HuH-7 (cell line): ENCODE measurements around the gene ANKRD62.
"Not testable (repeated sequence)": the region's sequence is repeated elsewhere in the genome, so short reads cannot be mapped to it uniquely, and the experiment has no call there.

Experiments used
- DNase-seq: peaks from one replicate; pipeline ENCODE4 v3.0.0; 2011; ENCODE audit warnings: low spot score

ANKRD62 gene

GRCh38 chr18:12099160-12099559 lies 5.5 kb downstream of the ANKRD62 start:
- no peak for DNase-seq

GRCh38 chr18:12101266-12101665 lies 7.6 kb downstream of the ANKRD62 start:
- no peak for DNase-seq

GRCh38 chr18:12102136-12102842 lies 8.6 kb downstream of the ANKRD62 start:
- DNase-seq: no peak

DNA sequence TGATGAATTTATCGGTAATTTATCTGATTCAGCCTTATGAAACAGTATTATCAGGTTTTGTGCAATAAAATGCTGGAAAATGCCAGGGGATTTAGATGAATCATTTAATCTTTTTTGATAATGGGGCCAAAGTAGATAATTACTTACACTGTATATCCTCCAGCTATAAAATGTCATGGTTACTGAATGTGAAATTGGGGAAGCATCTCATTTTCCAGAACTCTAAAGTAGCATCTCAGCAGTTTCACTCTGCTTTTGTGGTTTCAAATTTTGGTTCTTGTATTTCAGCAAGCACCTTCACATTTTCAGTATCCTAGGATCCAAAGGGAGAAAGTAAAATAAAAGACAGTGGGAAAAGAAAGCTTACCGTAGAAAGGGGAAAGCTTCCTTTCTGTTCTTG lies 12.8 kb downstream of the ANKRD62 start:
- DNase-seq: no peak

GRCh38 chr18:12109836-12110235 lies 16.2 kb downstream of the ANKRD62 start:
- DNase-seq: no peak

DNA sequence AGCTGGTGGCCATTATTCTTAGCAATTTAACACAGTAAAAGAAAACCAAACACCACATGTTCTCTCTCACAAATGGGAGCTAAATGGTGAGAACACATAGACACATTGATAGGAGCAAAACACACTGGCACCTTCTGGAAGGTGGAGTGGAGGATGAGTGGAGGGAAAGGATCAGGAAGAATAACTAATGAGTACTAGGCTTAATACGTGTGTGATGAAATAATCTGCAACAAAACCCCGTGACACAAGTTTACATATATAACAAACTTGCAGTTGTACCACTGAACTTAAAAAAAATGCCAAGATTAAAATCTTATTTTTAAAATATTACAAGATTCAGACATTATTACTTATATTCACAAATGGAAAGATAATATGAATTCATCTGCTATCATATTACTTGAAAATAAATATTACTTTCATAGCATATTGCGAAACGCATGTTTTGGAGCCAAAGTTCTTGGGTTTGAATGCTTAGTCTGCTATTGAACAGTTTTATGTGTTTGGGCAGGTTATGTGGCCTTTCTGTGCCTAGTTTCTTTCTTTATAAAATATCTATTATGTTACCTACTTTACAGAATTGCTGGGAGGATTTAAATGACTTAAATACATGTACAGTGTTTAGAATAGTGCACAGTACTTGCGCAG lies 20.5 kb downstream of the ANKRD62 start:
- DNase-seq: no peak

DNA sequence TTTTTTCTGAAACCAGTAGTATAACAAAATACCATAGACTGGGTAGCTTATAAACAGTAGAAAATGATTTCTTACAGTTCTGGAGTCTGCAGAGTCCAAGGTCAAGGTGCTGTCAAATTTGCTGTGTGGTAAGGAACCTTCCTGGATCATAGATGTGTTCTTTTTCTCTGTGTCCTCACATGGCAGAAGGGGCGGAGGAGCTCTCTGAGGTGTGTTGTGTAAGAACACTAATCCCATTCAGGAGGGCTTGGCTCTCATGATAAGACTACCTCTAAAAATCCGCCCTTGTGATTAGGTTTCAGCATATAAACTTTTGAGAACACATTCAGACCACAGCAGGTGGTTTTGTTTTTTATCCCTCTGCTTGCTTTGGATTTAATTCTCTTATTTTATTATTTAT lies 25.7 kb downstream of the ANKRD62 start:
- no peak for DNase-seq

DNA sequence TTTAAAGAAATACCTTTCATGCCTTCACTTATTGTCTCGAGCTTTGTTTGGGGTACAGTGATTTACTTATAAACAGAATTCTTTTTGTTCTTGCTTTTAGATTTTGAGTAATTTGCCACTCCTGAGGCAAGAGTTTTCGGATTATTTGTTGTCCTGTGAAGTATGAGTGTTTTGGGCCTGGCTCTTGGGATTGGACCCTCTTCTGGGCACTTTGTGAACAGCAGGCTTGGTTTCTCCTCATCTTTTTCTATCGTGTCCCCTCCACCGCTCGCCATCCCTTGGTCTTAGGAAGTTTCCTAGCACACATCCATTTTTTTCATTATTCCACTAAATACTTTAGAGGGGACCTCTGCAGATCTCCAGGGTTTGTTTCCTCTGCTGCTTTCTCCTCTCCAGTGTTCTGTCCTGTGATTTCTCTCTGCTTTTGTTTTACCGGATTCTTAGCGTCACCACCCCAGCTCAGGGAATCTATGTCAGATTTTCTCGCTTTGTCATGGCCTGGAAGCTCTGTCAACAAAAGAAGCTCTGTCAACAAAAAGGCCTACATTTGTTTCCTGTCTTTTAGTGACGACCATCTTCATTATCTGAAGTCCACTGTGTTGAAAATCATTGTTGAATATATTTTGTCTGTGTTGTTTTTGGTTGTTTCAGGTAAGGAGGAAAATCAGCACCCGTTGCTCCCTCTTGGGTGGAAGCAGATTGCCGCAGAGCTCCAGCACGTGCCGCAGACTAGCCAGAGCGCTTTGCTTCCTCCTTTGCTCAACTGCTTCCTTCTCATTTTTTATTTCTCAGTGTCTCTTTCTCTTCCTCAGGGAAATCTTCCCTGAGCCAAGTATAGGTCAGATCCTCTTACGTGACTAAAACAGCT lies 27.8 kb downstream of the ANKRD62 start:
- no peak for DNase-seq

- not testable (repeated sequence) for DNase-seq
Measured at GRCh38 chr18:12122043-12122389, 28.4 kb downstream of the ANKRD62 start.

DNA sequence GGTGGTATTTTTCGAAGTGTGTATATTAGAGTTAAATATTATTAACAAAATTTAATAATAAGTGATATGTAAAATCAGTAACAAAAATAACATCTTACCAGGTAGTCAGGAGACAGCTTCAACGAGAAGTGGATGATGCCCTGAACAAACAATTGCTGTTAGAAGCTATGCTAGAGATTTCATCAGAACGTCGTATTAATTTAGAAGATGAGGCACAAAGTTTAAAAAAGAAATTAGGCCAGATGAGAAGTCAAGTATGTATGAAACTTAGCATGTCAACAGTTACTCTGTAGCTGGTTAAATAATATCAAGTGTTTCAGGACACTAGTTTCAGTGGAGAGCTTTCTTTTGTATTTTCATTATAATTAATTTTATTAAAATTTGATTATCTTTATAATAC lies 34.0 kb downstream of the ANKRD62 start:
- DNase-seq: not testable (repeated sequence)

DNA sequence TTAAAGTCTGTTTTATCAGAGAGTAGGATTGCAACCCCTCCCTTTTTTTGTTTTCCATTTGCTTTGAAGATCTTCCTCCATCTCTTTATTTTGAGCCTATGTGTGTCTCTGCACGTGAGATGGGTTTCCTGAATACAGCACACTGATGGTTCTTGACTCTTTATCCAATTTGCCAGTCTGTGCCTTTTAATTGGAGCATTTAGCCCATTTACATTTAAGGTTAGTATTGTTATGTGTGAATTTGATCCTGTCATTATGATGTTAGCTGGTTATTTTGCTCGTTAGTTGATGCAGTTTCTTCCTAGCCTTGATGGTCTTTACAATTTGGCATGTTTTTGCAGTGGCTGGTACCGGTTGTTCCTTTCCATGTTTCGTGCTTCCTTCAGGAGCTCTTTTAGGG lies 45.2 kb downstream of the ANKRD62 start:
- not testable (repeated sequence) for DNase-seq

GRCh38 chr18:12140866-12141265 lies 47.2 kb downstream of the ANKRD62 start:
- DNase-seq: not testable (repeated sequence)

DNA sequence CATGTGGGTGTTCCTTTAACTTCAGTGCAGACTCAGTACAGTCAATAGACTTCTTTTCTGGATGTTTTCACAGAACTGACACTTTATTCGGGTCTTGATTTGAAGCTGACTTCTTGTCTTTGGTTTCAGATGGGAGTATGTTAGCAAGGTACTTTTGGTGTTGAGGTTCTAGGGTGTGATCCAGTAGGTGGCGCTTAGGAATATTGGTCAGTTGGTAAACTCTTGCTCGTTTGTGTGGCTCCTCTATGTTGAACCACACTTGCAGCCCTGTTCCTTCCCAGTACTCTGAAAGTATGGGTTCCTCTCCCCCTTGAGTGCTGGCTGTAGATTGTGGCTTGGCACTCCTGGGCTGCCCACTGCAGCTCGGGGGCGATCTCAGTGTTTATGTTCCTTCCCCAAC lies 48.1 kb downstream of the ANKRD62 start:
- not testable (repeated sequence) for DNase-seq

DNA sequence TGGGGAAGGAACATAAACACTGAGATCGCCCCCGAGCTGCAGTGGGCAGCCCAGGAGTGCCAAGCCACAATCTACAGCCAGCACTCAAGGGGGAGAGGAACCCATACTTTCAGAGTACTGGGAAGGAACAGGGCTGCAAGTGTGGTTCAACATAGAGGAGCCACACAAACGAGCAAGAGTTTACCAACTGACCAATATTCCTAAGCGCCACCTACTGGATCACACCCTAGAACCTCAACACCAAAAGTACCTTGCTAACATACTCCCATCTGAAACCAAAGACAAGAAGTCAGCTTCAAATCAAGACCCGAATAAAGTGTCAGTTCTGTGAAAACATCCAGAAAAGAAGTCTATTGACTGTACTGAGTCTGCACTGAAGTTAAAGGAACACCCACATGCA lies 55.8 kb downstream of the ANKRD62 start:
- DNase-seq: not testable (repeated sequence)

DNA sequence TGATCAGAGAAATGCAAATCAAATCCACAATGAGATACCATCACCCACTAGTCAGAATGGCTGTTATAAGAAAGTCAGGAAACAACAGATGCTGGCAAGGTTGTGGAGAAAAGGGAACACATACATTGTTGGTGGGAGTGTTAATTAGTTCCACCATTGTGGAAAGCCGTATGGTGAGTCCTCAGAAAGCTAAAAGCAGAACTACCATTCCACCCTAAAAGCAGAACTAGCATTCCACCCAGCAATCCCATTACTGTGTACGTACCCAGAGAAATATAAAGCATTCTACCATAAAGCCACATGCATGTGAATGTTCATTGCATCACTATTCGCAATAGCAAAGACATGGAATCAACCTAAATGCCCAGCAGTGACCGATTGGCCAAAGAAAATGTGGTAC lies 60.7 kb downstream of the ANKRD62 start:
- no peak for DNase-seq

DNA sequence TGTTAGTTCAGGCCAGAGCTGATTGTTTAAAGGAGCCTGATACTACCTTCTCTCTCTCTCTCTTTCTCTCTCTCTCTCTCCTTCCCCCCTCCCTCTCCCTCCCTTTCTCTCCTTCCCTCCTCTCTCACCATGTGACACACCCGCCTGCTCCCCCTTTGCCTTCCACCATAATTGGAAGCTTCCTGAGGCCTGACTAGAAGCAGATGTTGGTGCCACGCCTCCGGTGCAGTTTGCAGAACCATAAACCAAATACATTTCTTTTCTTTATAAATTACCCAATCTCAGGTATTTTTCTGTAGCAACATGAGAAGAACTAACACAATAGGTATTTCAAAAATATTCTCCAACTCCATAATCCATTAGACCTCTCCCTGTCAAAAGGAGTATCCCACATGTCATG lies 62.4 kb downstream of the ANKRD62 start:
- DNase-seq: no peak

GRCh38 chr18:12159446-12159845 lies 65.8 kb downstream of the ANKRD62 start:
- no peak for DNase-seq

DNA sequence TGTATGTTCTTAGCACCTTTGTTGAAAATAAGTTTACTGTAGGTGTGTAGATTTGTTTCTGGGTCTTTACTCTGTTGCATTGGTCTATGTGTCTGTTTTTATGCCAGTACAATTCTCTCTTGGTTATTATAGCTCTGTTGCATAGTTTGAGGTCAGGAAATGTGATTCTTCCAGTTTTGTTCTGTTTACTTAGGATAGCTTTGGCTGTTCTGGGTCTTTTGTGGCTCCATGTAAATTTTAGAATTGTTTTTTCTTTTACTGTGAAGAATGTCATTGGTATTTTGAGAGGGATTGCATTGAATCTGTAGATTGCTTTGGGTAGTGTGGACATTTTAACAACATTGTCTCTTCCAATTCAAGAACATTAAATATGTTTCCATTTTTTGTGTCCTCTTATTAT lies 69.1 kb downstream of the ANKRD62 start:
- no peak for DNase-seq

DNA sequence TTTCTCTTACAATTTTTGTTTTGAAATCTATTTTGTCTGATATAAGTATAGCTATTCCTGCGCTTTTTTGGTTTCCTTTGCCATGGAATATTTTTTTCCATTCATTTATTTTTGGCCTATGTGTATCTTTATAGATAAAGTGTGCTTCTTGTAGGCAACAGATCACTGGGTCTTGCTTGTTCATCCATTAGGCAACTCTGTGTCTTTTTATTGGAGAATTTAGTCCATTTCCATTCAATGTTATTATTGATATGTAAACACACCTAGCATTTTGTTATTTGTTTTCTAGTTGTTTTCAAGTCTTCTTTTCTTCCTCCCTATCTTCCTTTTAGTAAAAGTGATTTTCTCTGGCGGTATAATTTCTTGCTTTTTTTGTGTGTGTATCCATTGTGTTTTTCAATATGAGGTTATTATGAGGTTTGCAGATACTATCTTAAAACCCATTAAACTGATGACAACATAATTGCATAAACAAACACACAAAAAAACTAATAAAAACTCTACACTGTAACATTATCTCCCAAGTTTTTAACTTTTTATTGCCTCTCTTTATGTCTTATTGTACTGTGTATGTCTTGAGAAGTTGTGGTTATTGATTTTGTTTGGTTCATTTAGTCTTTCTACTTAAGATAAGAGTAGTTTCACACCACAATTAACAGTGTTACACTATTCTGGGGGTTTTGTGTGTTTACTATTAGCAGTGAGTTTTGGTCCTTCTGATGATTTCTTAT lies 71.6 kb downstream of the ANKRD62 start:
- no peak for DNase-seq
